ENCODE data around the gene PROSER3.
"Not testable (repeated sequence)": the region's sequence is repeated elsewhere in the genome, so short reads cannot be mapped to it uniquely, and the experiment has no call there.

Gene PROSER3

GRCh38 chr19:35753634-35754369 lies 4.2 kb upstream of the PROSER3 start:
- in situ Hi-C loops (cut with MboI; ENCODE audit: low sequenced_read_pairs): no loop called here

DNA sequence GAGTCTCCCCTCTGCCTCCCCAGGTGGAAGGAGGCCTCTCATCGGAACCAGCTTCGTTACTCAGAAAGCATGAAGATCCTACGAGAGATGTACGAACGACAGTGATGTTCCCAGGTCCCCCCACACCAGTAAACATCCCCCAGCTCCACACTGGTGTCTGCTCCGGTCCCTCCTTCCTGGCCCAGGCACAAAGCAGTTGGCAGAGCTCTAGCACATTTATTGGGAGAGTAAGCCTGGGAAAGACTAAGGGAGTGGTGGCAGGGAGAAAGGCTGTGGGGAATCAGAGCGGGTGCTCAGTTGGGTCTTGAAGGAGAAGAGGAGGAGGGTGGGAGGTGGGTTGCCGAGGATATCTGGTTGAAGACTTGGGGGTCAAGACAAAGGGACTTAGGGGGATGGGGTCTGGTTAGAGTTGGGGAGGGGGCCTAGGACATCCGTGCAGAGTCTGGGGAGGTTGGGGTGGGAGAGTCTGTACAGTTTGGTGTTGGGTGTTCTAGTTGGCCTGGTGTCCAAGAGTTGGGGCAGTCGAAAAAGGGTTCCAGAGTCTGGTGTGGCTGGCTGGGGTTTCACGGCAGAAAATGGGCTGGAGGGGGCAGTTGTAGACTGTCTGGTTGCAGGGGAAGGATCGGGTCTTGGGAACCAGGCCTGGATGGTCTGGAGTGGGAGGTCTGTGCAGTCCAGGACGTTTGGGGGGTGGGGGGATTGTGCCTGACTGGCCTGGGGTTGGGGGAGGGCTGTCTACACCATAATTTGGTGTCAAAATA lies 3.4 kb upstream of the PROSER3 start:
- in situ Hi-C loops (cut with MboI; ENCODE audit: low sequenced_read_pairs): no loop called here

DNA sequence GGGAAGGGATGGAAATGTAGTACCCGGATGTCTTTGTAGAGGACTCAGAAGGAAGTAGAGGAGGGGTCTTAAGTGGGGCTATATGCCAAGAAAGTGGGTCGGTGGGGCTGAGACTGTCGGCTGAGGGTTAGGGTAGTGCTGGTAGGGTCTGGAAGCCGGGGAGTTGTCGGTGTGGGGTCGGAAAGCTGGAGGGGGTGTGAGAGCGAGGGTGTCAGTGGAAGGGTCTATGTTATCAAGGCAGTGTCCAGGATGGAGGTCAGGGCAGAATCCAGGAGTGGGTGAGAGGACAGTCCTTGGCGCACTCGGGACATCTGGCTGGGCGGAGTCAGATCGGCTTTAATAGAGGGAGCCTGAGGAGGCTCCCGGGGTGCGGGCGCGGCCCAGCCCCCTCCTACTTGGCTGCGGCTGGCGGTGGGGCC lies 2.8 kb upstream of the PROSER3 start:
- in situ Hi-C loops (cut with MboI; ENCODE audit: low sequenced_read_pairs): no loop called here

DNA sequence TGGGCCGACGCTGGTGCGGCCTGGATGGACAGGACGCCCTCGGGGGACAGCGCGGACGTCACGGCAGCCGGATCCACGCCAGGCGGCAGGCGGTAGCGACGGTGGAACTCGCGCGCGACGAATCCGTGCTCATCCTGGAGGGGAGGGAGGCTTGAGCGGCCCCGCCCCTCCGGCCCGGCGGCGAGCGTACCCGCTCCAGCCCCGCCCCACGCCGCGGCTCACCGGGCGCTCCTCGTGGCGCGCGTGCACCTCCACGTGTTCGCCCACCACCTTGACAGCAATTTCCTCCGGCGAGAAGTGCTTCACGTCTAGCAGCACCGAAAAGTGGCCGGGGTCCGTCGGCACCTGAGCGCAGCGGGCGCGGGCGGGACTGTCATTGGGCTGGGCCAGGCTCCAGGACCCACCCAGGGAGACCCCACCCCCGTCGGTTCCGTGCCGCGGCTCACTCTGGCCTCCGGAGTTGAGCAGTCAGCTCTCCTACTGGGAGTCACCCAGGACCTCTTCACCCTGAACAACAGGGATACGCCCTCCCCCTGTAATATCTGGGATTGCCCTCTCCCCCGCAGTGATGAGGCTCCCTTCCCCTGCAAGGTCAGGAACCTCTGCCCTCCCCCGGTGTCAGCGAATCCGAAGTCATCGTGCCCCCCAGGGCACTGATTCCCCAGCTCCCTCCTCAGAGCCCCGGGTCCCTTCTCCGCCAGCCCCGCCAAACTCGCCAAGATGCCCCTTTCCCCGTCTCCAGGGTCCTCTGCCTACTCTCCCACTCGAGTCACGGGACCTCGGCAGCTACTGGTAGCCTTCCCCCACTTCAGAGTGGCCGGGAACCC lies 2.2 kb upstream of the PROSER3 start:
- in situ Hi-C loops (cut with MboI; ENCODE audit: low sequenced_read_pairs): no loop called here

DNA sequence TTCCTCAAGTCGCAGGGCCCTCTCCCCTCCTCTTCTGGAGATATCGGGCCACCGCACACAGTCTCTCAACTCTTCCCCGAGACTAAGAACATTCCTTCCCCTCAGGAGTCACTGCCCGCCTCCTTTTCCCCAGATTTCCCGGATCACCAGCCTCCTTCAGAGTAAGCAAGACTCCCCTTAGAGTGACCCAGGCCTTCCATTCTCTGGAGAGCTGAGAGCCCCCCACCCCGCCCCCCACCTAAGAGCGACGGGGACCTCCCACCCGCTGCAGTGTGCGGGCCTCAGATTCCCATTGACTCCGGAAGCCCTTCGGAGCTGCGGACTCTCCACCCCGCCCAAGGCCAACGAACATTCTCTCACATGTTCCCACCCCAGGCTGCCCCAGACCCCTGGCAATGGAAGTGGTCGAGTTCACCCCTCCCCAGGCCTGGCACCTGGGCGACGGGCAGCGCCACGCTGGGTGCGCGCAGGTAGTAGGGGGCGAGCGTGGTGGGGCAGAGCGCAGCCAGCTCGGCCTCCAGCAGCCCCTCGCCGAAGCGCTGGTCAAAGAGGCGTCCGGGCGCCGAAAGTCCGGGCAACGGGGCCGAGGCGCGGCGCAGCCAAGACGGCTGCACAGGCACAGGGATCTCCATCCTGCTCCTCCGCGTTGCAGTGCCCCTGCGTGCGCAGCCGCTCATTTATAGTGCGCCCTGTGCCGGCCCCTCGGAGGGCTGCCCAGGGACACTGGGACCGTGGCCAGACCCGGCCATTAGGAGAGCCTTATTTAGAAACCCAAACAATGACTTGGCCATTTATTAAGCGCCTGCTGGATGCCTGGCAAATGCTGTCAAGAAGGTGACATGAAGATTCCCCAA lies 1.4 kb upstream of the PROSER3 start, which contains the start of gene HSPB6:
Gene HSPB6, minus strand, starts transcription at position 653 of the 854 bp plus-strand sequence. Its CDS starts 21 bp downstream, at position 632.
- in situ Hi-C loops (cut with MboI; ENCODE audit: low sequenced_read_pairs): no loop called here

DNA sequence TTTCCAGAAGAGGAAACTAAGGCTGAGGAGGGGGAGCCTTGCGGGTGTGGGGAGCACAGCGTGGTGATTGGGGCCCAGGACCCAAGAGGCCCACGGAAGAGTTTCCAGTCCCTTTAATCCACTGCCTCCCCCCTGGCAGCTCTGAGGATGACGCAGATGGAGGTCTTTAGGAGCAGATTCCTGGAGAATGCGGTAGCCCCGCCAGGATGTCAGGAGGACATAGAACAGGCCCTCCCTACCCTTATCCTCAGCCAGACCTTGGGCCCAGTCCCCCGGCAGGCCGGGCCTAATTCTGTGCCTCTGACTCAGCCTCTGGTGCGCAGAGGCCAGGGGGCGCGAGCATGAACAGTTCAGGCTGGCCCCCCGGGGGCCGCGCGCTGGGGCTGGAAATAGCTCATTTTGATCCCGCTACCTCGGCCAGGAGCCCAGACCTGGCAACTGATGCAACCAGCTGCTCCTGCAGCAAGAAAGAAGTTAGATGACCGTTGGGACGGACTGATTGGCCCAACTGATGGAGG lies 686 bp upstream of the PROSER3 start:
- in situ Hi-C loops (cut with MboI; ENCODE audit: low sequenced_read_pairs): no loop called here

GRCh38 chr19:35759697-35760096 lies 1.7 kb downstream of the PROSER3 start:
- in situ Hi-C loops (cut with MboI; ENCODE audit: low sequenced_read_pairs): no loop called here

DNA sequence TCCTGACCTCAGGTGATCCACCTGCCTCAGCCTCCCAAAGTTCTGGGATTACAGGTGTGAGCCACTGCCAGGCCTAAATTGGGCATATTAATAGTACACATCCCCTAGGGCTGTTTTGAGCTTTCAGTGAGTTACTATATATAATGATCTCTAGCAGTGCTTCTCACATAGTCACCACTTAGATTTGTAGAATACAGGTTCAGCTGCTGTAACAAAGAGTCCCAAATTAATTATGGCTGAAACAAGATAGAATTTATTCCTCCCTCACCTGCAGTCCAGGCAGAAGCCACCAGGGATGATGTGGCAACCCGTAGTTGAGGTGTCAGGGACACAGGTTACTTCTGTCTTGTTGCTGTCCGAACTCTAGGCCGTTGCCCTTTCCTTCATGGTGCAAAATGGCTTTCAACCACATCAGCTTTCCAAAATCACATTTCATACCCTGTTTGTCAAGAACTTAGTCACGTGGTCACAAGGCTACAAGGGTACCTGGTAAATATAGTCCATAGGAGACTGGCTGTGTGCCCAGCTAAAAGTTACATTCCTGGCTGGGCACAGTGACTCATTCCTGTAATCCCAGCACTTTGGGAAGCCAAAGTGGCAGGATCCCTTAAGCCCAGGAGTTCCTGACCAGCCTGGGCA lies 2.9 kb downstream of the PROSER3 start:
- in situ Hi-C loops (cut with MboI; ENCODE audit: low sequenced_read_pairs): no loop called here

- in situ Hi-C loops (cut with MboI; ENCODE audit: low sequenced_read_pairs): no loop called here
These were observed 6.7 kb downstream of the PROSER3 start for GRCh38 chr19:35764432-35765315.

DNA sequence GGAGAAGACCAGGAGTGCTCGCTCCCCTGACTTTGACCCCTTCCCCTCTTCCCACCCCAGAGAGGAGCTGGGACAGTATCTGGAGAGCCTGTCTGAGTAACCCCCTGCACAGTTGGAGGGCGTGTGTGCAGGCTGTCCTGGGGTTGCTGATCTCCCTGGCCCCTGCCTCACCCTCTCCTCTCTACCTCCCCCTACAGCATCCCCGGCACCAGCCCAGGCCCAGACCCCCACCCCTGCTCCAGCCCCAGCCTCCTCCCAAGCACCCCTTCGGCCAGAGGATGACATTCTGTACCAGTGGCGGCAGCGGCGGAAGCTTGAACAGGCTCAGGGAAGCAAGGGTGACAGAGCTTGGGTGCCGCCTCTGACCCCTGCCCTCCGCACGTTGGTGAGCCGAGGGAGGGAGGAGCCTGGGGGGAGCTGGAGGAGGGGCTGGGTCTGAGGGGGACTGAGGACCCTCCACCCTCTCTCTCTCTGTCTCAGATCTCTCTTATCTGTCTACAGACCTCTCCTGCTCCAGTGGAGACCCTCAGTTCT lies 8.7 kb downstream of the PROSER3 start:
- in situ Hi-C loops (cut with MboI; ENCODE audit: low sequenced_read_pairs): no loop called here

DNA sequence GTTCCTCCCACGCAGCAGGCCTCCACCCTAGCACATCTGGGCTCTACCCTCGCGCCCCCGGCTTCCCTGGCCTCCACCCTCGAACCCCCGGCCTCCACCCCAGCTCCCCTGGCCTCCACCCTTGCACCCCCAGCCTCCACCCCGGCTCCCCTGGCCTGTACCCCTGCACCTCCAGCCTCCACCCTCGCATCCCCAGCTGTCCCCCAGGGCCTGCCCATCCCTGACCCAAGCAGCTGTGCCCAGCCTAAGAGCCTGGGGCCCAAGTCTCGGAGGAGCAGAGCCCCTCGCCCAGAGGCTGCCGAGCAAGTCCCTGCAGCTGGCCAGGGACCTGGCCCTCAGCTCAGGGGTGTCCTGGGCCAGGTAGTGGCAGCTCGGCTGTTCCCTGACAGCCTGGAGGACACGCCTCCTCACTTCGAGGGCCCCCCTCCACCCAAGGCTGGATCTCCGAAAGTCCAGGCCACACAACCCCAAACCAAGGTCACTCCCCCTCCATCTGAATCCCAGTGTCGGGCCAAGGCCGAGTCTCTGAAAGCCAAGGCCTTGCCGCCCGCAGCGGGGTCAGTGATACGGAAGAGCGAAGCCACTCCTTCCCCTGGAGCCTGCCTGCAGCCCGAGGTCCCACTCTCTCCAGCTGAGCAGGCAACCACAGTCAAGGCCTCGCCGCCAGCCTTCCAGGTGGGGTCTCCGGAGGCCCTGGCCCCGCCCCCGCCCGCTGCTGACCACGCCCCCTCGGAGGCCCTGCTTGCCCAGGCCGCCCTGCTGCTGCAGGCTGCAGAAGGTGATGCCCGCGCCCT lies 9.5 kb downstream of the PROSER3 start:
- in situ Hi-C loops (cut with MboI; ENCODE audit: low sequenced_read_pairs): no loop called here

DNA sequence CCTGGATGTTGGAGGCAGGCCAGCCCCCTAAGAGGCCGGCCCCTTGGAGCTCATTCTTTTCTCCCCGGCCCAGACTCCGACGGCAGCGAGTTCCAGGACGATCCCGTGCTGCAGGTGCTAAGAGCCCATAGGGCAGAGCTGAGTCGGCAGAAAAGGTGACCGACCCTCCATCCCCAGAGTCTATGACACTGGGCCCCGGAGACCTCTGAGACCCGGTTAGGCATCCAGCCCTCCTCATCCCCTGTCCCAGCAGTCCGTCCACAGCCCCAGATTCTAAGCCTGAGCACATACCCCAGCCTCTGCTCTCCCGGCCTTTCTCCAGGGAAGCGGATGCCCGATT lies 10.1 kb downstream of the PROSER3 start:
- in situ Hi-C loops (cut with MboI; ENCODE audit: low sequenced_read_pairs): no loop called here

DNA sequence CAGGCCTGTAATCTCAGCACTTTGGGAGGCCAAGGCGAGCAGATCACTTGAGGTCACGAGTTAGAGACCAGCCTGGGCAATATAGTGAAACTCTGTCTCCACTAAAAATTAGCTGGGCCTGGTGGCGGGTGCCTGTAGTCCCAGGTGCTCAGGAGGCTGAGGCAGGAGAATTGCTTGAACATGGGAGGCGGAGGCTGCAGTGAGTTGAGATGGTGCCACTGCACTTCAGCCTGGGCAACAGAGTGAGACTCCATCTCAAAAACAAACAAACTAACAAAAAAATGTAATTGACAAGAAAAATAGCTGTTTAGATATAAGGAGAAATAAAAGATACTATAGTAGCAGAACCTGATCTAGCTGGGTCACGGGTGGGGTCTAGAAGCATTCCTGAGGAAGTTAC lies 14.4 kb downstream of the PROSER3 start:
- in situ Hi-C loops (cut with MboI; ENCODE audit: low sequenced_read_pairs): not testable (repeated sequence)

DNA sequence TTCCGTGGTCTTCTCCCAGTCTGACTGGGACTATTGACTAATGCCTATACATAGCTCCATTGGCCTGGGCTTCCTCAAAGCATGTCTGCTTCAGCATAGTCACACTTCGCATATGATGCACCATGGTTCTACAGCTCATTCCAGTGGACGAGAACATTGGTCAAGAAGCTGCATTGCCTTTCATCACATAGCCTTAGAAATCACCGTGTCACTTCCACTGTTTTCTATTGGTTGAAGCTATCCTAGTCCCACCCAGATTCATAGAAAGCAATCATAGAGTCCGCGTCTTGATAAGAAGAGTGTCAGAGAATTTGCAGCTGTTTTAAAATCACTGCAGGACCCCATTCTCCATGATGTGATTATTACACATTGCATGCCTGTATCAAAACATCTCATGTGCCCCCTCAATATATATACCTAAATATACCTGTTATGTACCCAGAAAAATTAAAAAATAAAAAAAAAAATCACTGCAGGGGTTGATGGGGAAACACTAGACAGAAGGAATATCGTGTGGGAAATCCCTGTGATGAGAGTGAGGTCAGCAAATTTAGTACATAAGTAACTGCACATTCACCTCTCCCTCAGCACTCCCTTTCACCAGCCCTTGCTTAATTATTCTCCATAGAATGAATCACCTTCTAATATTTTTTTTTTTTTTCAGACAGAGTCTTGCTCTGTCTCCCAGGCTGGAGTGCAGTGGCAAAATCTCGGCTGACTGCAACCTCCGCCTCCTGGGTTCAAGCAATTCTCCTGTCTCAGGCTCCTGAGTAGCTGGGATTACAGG lies 15.2 kb downstream of the PROSER3 start:
- in situ Hi-C loops (cut with MboI; ENCODE audit: low sequenced_read_pairs): no loop called here

GRCh38 chr19:35774274-35775045 lies 16.5 kb downstream of the PROSER3 start:
- in situ Hi-C loops (cut with MboI; ENCODE audit: low sequenced_read_pairs): no loop called here

GRCh38 chr19:35775046-35775297 lies 17.0 kb downstream of the PROSER3 start:
- in situ Hi-C loops (cut with MboI; ENCODE audit: low sequenced_read_pairs): no loop called here
